Neural cell (in vitro differentiated cells): ENCODE data around the gene UVRAG. TPM values are rescaled to one million over a fixed set of nuclear protein-coding genes. Genes with fewer than 3 reads are reported as not detected.

Source experiments
- H2AFZ ChIP-seq: fragments of 200-600, 300-800 bp; sonication (generic), shearing (Covaris generic); 2 replicates; pipeline ENCODE4 v1.6.0; 2014; ENCODE audit warnings: low read depth, mild to moderate bottlenecking, antibody characterized with exemption, low read length, moderate library complexity
- H3F3A ChIP-seq: fragments of 200-600 bp; shearing (Covaris generic); 2 replicates; pipeline ENCODE4 v1.6.1; 2016; ENCODE audit warnings: mild to moderate bottlenecking, moderate library complexity, mixed read lengths, antibody characterized with exemption, low read length; ENCODE audit not compliant: insufficient read depth, poor library complexity, severe bottlenecking
- H3K27ac ChIP-seq: fragments of 200-600, 300-800 bp; sonication (generic), shearing (Covaris generic); 2 replicates; pipeline ENCODE4 v1.5.1; 2014; ENCODE audit warnings: mild to moderate bottlenecking, low read length, moderate library complexity
- H3K27me3 ChIP-seq: fragments of 300-800, 200-600 bp; sonication (generic), shearing (Covaris generic); 2 replicates; pipeline ENCODE4 v1.6.0; 2014; ENCODE audit warnings: mild to moderate bottlenecking, low read depth, low read length, moderate library complexity; ENCODE audit not compliant: insufficient read depth
- H3K36me3 ChIP-seq: fragments of 300-800, 200-600 bp; sonication (generic), shearing (Covaris generic); 2 replicates; pipeline ENCODE4 v1.5.1; 2014; ENCODE audit warnings: mild to moderate bottlenecking, antibody characterized with exemption, low read length, moderate library complexity; ENCODE audit not compliant: insufficient read depth
- H3K4me2 ChIP-seq: fragments of 300-800, 200-600 bp; sonication (generic), shearing (Covaris generic); 2 replicates; pipeline ENCODE4 v1.6.0; 2014; ENCODE audit warnings: mild to moderate bottlenecking, low read length
- H3K4me3 ChIP-seq: fragments of 300-800, 200-600 bp; sonication (generic), shearing (Covaris generic); 2 replicates; pipeline ENCODE4 v1.5.1; 2014; ENCODE audit warnings: mild to moderate bottlenecking, low read length, moderate library complexity
- H3K79me2 ChIP-seq: fragments of 200-600 bp; shearing (Covaris generic); replicated peaks from 2 replicates; pipeline ENCODE4 v1.6.0; 2014; ENCODE audit warnings: mild to moderate bottlenecking, low read length, moderate library complexity; ENCODE audit not compliant: insufficient read depth
- H3K9ac ChIP-seq: fragments of 300-800, 200-600 bp; sonication (generic), shearing (Covaris generic); 2 replicates; pipeline ENCODE4 v1.6.1; 2016; ENCODE audit warnings: mild to moderate bottlenecking, low read length, mixed read lengths
- H3K9me2 ChIP-seq: fragments of 200-600 bp; shearing (Covaris generic); 2 replicates; pipeline ENCODE4 v1.6.1; 2016; ENCODE audit warnings: mild to moderate bottlenecking, low read length, mixed read lengths; ENCODE audit not compliant: insufficient read depth
- H3K9me3 ChIP-seq: fragments of 200-600, 300-800 bp; sonication (generic), shearing (Covaris generic); 2 replicates; pipeline ENCODE4 v1.6.1; 2016; ENCODE audit warnings: mild to moderate bottlenecking, mixed run types, low read length, moderate library complexity, mixed read lengths
- H4K20me1 ChIP-seq: fragments of 200-600 bp; shearing (Covaris generic); 2 replicates; pipeline ENCODE4 v1.6.1; 2016; ENCODE audit warnings: mild to moderate bottlenecking, mixed run types; ENCODE audit not compliant: insufficient read depth
- CTCF ChIP-seq: fragments of 450-650 bp; IDR thresholded peaks from 2 replicates; pipeline ENCODE4 v1.5.1; 2014; ENCODE audit warnings: antibody characterized with exemption, mild to moderate bottlenecking, moderate library complexity; ENCODE audit not compliant: poor library complexity, severe bottlenecking
- MXI1 ChIP-seq: fragments of 450-650 bp; conservative IDR thresholded peaks from 2 replicates; pipeline ENCODE4 v1.6.1; 2014; ENCODE audit warnings: antibody characterized with exemption, mild to moderate bottlenecking; ENCODE audit not compliant: poor library complexity, severe bottlenecking
- POLR2AphosphoS5 ChIP-seq: IDR thresholded peaks from 2 replicates; pipeline ENCODE4 v1.6.1; 2012
- SMC3 ChIP-seq: fragments of 450-650 bp; conservative IDR thresholded peaks from 2 replicates; pipeline ENCODE4 v1.6.1; 2014; ENCODE audit warnings: antibody characterized with exemption, mild to moderate bottlenecking, moderate library complexity; ENCODE audit not compliant: poor library complexity
- polyA plus RNA-seq: library from polyadenylated mRNA; depleted of rRNA; stranded (reverse); fragments of >200 nt; gene quantifications from 2 replicates; pipeline ENCODE4 v1.2.3, GENCODE V29; 2014

The UVRAG gene
- polyA plus RNA-seq, 1 donor from 2014 or later: 31.6 TPM

GRCh38 chr11:75822541-75822940 is 7.5 kb downstream of the UVRAG start:
- H3K9ac ChIP-seq: no peak overlapping the region
- no peaks in the 10 kb centered on the region for H3K9me3 ChIP-seq
- H3K79me2 ChIP-seq: peaks cover 30% of the 10 kb centered on the region
- H2AFZ ChIP-seq: no peak overlapping the region
- H3K36me3 ChIP-seq: no peaks in the 10 kb centered on the region
- TF ChIP-seq SMC3 (no peak), MXI1 (no peak), CTCF (no peak), POLR2AphosphoS5 (no peak)
- no peak overlapping the region for H3K4me3 ChIP-seq
- no peak overlapping the region for H3K4me2 ChIP-seq
- no peak overlapping the region for H3K27ac ChIP-seq
- no peaks in the 10 kb centered on the region for H4K20me1 ChIP-seq
- no peaks in the 10 kb centered on the region for H3K27me3 ChIP-seq
- H3K9me2 ChIP-seq: no peaks in the 10 kb centered on the region
- no peaks in the 10 kb centered on the region for H3F3A ChIP-seq

DNA sequence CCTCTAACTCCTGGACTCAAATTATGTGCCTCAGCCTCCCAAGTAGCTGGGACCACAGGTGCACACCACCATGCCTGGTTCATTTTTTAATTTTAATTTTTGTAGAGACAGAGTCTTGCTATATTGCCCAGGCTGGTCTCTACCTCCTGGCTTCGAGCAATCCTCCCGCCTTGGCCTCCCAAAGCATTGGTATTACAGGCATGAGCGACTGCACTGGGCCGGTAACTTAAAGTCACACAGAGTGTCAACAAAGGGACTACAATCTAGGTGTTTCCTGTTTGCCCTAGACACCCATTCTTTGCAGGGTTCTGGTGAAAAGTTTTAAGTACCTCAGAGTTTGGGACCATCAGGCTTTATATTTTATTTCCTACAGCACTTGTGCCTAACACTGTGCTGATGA is 8.4 kb downstream of the UVRAG start:
- H3K9me2 ChIP-seq: no peaks in the 10 kb centered on the region
- H3K79me2 ChIP-seq: peaks cover 22% of the 10 kb centered on the region
- H3K4me3 ChIP-seq: no peak overlapping the region
- no peaks in the 10 kb centered on the region for H3F3A ChIP-seq
- no peaks in the 10 kb centered on the region for H3K27me3 ChIP-seq
- no peak overlapping the region for H2AFZ ChIP-seq
- no peaks in the 10 kb centered on the region for H3K36me3 ChIP-seq
- H3K9me3 ChIP-seq: no peaks in the 10 kb centered on the region
- H3K4me2 ChIP-seq: no peak overlapping the region
- no peak for TF ChIP-seq MXI1
- no peak overlapping the region for H3K9ac ChIP-seq
- H3K27ac ChIP-seq: no peak overlapping the region
- H4K20me1 ChIP-seq: no peaks in the 10 kb centered on the region

DNA sequence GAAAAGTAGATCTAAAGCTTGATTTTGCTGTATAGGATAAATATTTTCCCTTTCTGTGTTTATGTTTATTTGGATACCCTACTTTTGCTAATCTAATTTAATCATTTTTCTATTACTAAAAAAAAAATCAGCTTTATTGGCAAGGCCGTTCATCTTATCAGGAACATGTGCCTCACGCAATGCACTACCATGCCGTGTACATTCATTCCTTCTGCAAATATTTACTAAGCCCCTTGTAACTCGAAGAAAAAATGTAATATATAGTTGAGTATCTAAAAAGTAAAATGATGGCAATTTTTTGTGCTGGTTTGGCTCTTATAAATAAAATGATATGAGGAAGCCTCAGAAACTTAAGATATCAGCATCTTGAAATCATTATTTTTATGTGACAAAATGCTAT is 8.9 kb downstream of the UVRAG start:
- Histone ChIP-seq H3K27ac (no peak overlapping the region), H3K27me3 (no peaks in the 10 kb centered on the region), H3K9ac (no peak overlapping the region), H3K36me3 (no peaks in the 10 kb centered on the region), H3K9me3 (no peaks in the 10 kb centered on the region), H4K20me1 (no peaks in the 10 kb centered on the region), H3F3A (no peaks in the 10 kb centered on the region), H3K4me3 (no peak overlapping the region), H3K9me2 (no peaks in the 10 kb centered on the region), H3K79me2 (peaks cover 16% of the 10 kb centered on the region), H2AFZ (no peak overlapping the region), H3K4me2 (no peak overlapping the region)
- TF ChIP-seq CTCF (no peak), POLR2AphosphoS5 (no peak)
